HG02943 (cell line): ENCODE data around the gene ERGIC1.
"Not testable (repeated sequence)": the region's sequence is repeated elsewhere in the genome, so short reads cannot be mapped to it uniquely, and the experiment has no call there.

Experiments
- ATAC-seq: cut with Tn5 transposase; IDR thresholded peaks from one replicate; pipeline ENCODE4 v1.9.1; 2021; ENCODE audit warnings: mild to moderate bottlenecking, low read depth, moderate library complexity; ENCODE audit not compliant: unreplicated experiment

The ERGIC1 gene

GRCh38 chr5:172833686-172834414 lies at the start of gene ERGIC1:
Gene ERGIC1, plus strand, starts transcription at chr5:172834251. Its CDS starts 163 bp downstream, at chr5:172834414.
- peak; percentile 58 for ATAC-seq

GRCh38 chr5:172785429-172786088 lies 48.5 kb upstream of the ERGIC1 start:
- ATAC-seq, result no peak

GRCh38 chr5:172786736-172787462 lies 47.2 kb upstream of the ERGIC1 start:
- no peak for ATAC-seq

GRCh38 chr5:172787538-172787937 lies 46.5 kb upstream of the ERGIC1 start:
- not testable (repeated sequence) for ATAC-seq

GRCh38 chr5:172788771-172789686 lies 45.0 kb upstream of the ERGIC1 start:
- no peak for ATAC-seq

GRCh38 chr5:172789687-172790495 lies 44.2 kb upstream of the ERGIC1 start:
- no peak for ATAC-seq

GRCh38 chr5:172790496-172790889 lies 43.6 kb upstream of the ERGIC1 start:
- ATAC-seq, result no peak

- no peak for ATAC-seq
These were observed 42.8 kb upstream of the ERGIC1 start for GRCh38 chr5:172791286-172791685.

- no peak for ATAC-seq
These were observed 42.2 kb upstream of the ERGIC1 start for GRCh38 chr5:172791726-172792445.

- no peak for ATAC-seq
These were observed 41.1 kb upstream of the ERGIC1 start for GRCh38 chr5:172792701-172793570.

GRCh38 chr5:172793577-172794488 lies 40.2 kb upstream of the ERGIC1 start:
- no peak for ATAC-seq

GRCh38 chr5:172795318-172795977 lies 38.6 kb upstream of the ERGIC1 start:
- no peak for ATAC-seq

- no peak for ATAC-seq
These were observed 37.7 kb upstream of the ERGIC1 start for GRCh38 chr5:172796306-172796705.

- no peak for ATAC-seq
These were observed 36.3 kb upstream of the ERGIC1 start for GRCh38 chr5:172797771-172798191.

- no peak for ATAC-seq
These were observed 35.4 kb upstream of the ERGIC1 start for GRCh38 chr5:172798422-172799215.

GRCh38 chr5:172799416-172799815 lies 34.6 kb upstream of the ERGIC1 start:
- no peak for ATAC-seq
